GM23338 (cell line): ENCODE data around the gene TOM1. TPM values are rescaled to one million over a fixed set of nuclear protein-coding genes. Genes with fewer than 3 reads are reported as not detected.

Source experiments
- ATAC-seq: fragments of 200-7000 bp; cut with Tn5 transposase; 3 replicates; pipeline ENCODE4 v1.9.1; 2020
- DNase-seq: peaks from one replicate; pipeline ENCODE4 v3.0.0-alpha.2; 2015; ENCODE audit warnings: low spot score
- H2AFZ ChIP-seq: fragments of 200-600 bp; sonication (generic); 2 replicates; pipeline ENCODE4 v1.8.0; 2016; ENCODE audit warnings: antibody characterized with exemption, mild to moderate bottlenecking, moderate library complexity
- H3F3A ChIP-seq: fragments of 200-600 bp; sonication (generic); replicated peaks from 2 replicates; pipeline ENCODE4 v1.8.0; 2017; ENCODE audit warnings: antibody characterized with exemption, mixed run types, low read depth
- H3K27ac ChIP-seq: fragments of 200-600 bp; sonication (generic); 2 replicates; pipeline ENCODE4 v1.6.1; 2016; ENCODE audit warnings: low read depth
- H3K27me3 ChIP-seq: fragments of 200-600 bp; sonication (generic); 2 replicates; pipeline ENCODE4 v1.8.0; 2016; ENCODE audit warnings: mild to moderate bottlenecking, mixed run types, moderate library complexity; ENCODE audit not compliant: insufficient read depth
- H3K36me3 ChIP-seq: fragments of 200-600 bp; sonication (generic); 2 replicates; pipeline ENCODE4 v1.8.0; 2016; ENCODE audit warnings: mild to moderate bottlenecking; ENCODE audit not compliant: insufficient read depth
- H3K4me1 ChIP-seq: fragments of 200-600 bp; sonication (generic); 2 replicates; pipeline ENCODE4 v1.8.0; 2016; ENCODE audit warnings: mild to moderate bottlenecking, moderate library complexity; ENCODE audit not compliant: insufficient read depth
- H3K4me2 ChIP-seq: fragments of 200-600 bp; sonication (generic); 2 replicates; pipeline ENCODE4 v1.7.1; 2017; ENCODE audit warnings: mixed run types
- H3K4me3 ChIP-seq: fragments of 200-600 bp; sonication (generic); 2 replicates; pipeline ENCODE4 v1.6.1; 2016; ENCODE audit warnings: mixed run types
- H3K79me2 ChIP-seq: fragments of 200-600 bp; sonication (generic); replicated peaks from 2 replicates; pipeline ENCODE4 v1.8.0; 2017; ENCODE audit warnings: mild to moderate bottlenecking; ENCODE audit not compliant: insufficient read depth
- H3K9me2 ChIP-seq: fragments of 200-600 bp; sonication (generic); 2 replicates; pipeline ENCODE4 v1.8.0; 2017; ENCODE audit not compliant: insufficient read depth
- H4K20me1 ChIP-seq: fragments of 200-600 bp; sonication (generic); replicated peaks from 2 replicates; pipeline ENCODE4 v1.8.0; 2017; ENCODE audit warnings: mild to moderate bottlenecking; ENCODE audit not compliant: insufficient read depth
- H3K27ac Mint-ChIP-seq: 2 replicates; pipeline ENCODE4 v1.8.0; 2020; ENCODE audit warnings: inconsistent platforms, mild to moderate bottlenecking, moderate library complexity, mixed read lengths
- H3K27me3 Mint-ChIP-seq: 3 replicates; pipeline ENCODE4 v1.8.0; 2022; ENCODE audit warnings: low read depth, mild to moderate bottlenecking, moderate library complexity, mixed read lengths, inconsistent platforms; ENCODE audit not compliant: insufficient read depth, poor library complexity
- H3K36me3 Mint-ChIP-seq: 3 replicates; pipeline ENCODE4 v1.8.0; 2021; ENCODE audit warnings: low read depth, mild to moderate bottlenecking, inconsistent platforms, moderate library complexity, mixed read lengths
- H3K4me1 Mint-ChIP-seq: 3 replicates; pipeline ENCODE4 v1.8.0; 2020; ENCODE audit warnings: mild to moderate bottlenecking, inconsistent platforms, mixed read lengths
- H3K4me3 Mint-ChIP-seq: 3 replicates; pipeline ENCODE4 v1.8.0; 2021; ENCODE audit warnings: moderate library complexity, mild to moderate bottlenecking, inconsistent platforms, mixed read lengths
- H3K9me3 Mint-ChIP-seq: 3 replicates; pipeline ENCODE4 v1.8.0; 2020; ENCODE audit warnings: moderate library complexity, mild to moderate bottlenecking, inconsistent platforms, mixed read lengths
- EZH2 ChIP-seq: fragments of 200-600 bp; sonication (generic); IDR thresholded peaks from one replicate; pipeline ENCODE4 v1.8.0; 2017; ENCODE audit warnings: antibody characterized with exemption, mild to moderate bottlenecking, low read depth; ENCODE audit not compliant: unreplicated experiment
- NANOG ChIP-seq: IDR thresholded peaks from 2 replicates; pipeline ENCODE4 v1.6.1; 2016; ENCODE audit warnings: antibody characterized with exemption, borderline replicate concordance
- POLR2AphosphoS5 ChIP-seq: IDR thresholded peaks from 2 replicates; pipeline ENCODE4 v1.6.1; 2016; ENCODE audit warnings: antibody characterized with exemption, low read depth
- REST ChIP-seq: IDR thresholded peaks from one replicate; pipeline ENCODE4 v1.6.1; 2018; ENCODE audit warnings: antibody characterized with exemption; ENCODE audit not compliant: unreplicated experiment
- STAT1 ChIP-seq: IDR thresholded peaks from one replicate; pipeline ENCODE4 v1.6.1; 2016; ENCODE audit warnings: antibody characterized with exemption; ENCODE audit not compliant: unreplicated experiment
- ZNF331 ChIP-seq: fragments of 250-450 bp; sonication (Bioruptor Pico); IDR thresholded peaks from 2 replicates; pipeline ENCODE4 v1.5.0; 2020; ENCODE audit warnings: low read depth, mild to moderate bottlenecking, moderate library complexity
- ZNF462 ChIP-seq: fragments of 250-450 bp; sonication (Bioruptor Pico); IDR thresholded peaks from 2 replicates; pipeline ENCODE4 v1.5.0; 2020; ENCODE audit warnings: mild to moderate bottlenecking, moderate library complexity
- polyA plus RNA-seq: library from polyadenylated mRNA; unstranded; fragments of >200 nt; fragmentation: Nextera tagmentation; extraction: Ambion mirVana; gene quantifications from 2 replicates; pipeline ENCODE4 v1.2.1, GENCODE V29; 2016
- total RNA-seq: library from RNA; depleted of rRNA; stranded (reverse); fragments of >200 nt; shearing (Covaris generic); gene quantifications from 2 replicates; pipeline ENCODE4 v1.2.3, GENCODE V29; 2014

TOM1 gene
- total and polyA plus RNA-seq, 2 experiments from 2014 or later = 10.9 to 17.8 TPM

- peaks cover 72% of the 10 kb centered on the region for H3K36me3 Mint-ChIP-seq
- TF ChIP-seq EZH2 (no peak), ZNF462 (CRISPR knock-in tag) (no peak), POLR2AphosphoS5 (no peak), ZNF331 (CRISPR knock-in tag) (no peak), NANOG (no peak)
- no peaks in the 10 kb centered on the region for H3K4me1 ChIP-seq
- no peak for DNase-seq
- H3K9me3 Mint-ChIP-seq = peaks cover 3% of the 10 kb centered on the region; the same call in 1 of the 3 replicates
- peaks cover 4% of the 10 kb centered on the region; the same call in 1 of the 2 replicates for H3F3A ChIP-seq
- H3K4me3 ChIP-seq = no peak overlapping the region
- H3K79me2 ChIP-seq = peaks cover 38% of the 10 kb centered on the region
- no peaks in the 10 kb centered on the region for H3K27me3 Mint-ChIP-seq
- H3K27ac Mint-ChIP-seq = no peak overlapping the region
- peaks cover 15% of the 10 kb centered on the region for H4K20me1 ChIP-seq
- peaks cover 69% of the 10 kb centered on the region for H3K36me3 ChIP-seq
- ATAC-seq = no peak
- no peak overlapping the region for H3K27ac ChIP-seq
- no peaks in the 10 kb centered on the region for H3K27me3 ChIP-seq
- H3K4me2 ChIP-seq = no peak overlapping the region
- H3K4me3 Mint-ChIP-seq = no peak overlapping the region
- H3K9me2 ChIP-seq = no peaks in the 10 kb centered on the region
- H2AFZ ChIP-seq = no peak overlapping the region
- H3K4me1 Mint-ChIP-seq = no peaks in the 10 kb centered on the region
Measured at GRCh38 chr22:35264986-35265385, 34.7 kb upstream of the TOM1 start.

- Histone ChIP-seq H4K20me1 (peaks cover 20% of the 10 kb centered on the region), H3K79me2 (peaks cover 25% of the 10 kb centered on the region), H3K4me3 (no peak overlapping the region), H3F3A (peaks cover 4% of the 10 kb centered on the region; the same call in 1 of the 2 replicates), H3K4me1 (no peaks in the 10 kb centered on the region), H2AFZ (no peak overlapping the region), H3K27ac (no peak overlapping the region), H3K4me2 (no peak overlapping the region), H3K9me2 (no peaks in the 10 kb centered on the region), H3K36me3 (peaks cover 82% of the 10 kb centered on the region), H3K27me3 (no peaks in the 10 kb centered on the region)
- ATAC-seq (no peak), DNase-seq (no peak)
- no peak overlapping the region for H3K4me3 Mint-ChIP-seq
- H3K36me3 Mint-ChIP-seq = peaks cover 79% of the 10 kb centered on the region
- no peaks in the 10 kb centered on the region for H3K27me3 Mint-ChIP-seq
- no peak overlapping the region for H3K27ac Mint-ChIP-seq
- peaks cover 3% of the 10 kb centered on the region; the same call in 1 of the 3 replicates for H3K9me3 Mint-ChIP-seq
- H3K4me1 Mint-ChIP-seq = no peaks in the 10 kb centered on the region
- no peak for TF ChIP-seq ZNF331 (CRISPR knock-in tag)
- no peak for TF ChIP-seq STAT1
- no peak for TF ChIP-seq REST
Measured at GRCh38 chr22:35266277-35266676, 33.4 kb upstream of the TOM1 start.
